GM21367 (cell line): Measurements from ENCODE around the gene SLC5A2.
"Not testable (repeated sequence)": the region's sequence is repeated elsewhere in the genome, so short reads cannot be mapped to it uniquely, and the experiment has no call there.

Source experiments
- ATAC-seq: cut with Tn5 transposase; IDR thresholded peaks from one replicate; pipeline ENCODE4 v1.9.1; 2021; ENCODE audit not compliant: unreplicated experiment

SLC5A2 gene

GRCh38 chr16:31491778-31492418 is 9.0 kb downstream of the SLC5A2 start:
- ATAC-seq, result no peak

- ATAC-seq, result no peak
Observed at GRCh38 chr16:31493506-31494125, 10.7 kb downstream of the SLC5A2 start.

GRCh38 chr16:31496670-31497069 is 13.7 kb downstream of the SLC5A2 start:
- ATAC-seq, result no peak

GRCh38 chr16:31498493-31498892 is 15.6 kb downstream of the SLC5A2 start:
- no peak for ATAC-seq

GRCh38 chr16:31499928-31500327 is 17.0 kb downstream of the SLC5A2 start:
- ATAC-seq, result no peak

- ATAC-seq, result no peak
Observed at GRCh38 chr16:31501226-31501965, 18.5 kb downstream of the SLC5A2 start.

- no peak for ATAC-seq
Observed at GRCh38 chr16:31501966-31502348, 19.0 kb downstream of the SLC5A2 start.

GRCh38 chr16:31502981-31503380 is 20.1 kb downstream of the SLC5A2 start:
- no peak for ATAC-seq

- ATAC-seq, result not testable (repeated sequence)
Observed at GRCh38 chr16:31503555-31503954, 20.6 kb downstream of the SLC5A2 start.

GRCh38 chr16:31504159-31504558 is 21.2 kb downstream of the SLC5A2 start:
- ATAC-seq, result no peak

GRCh38 chr16:31505483-31505882 is 22.6 kb downstream of the SLC5A2 start:
- ATAC-seq, result no peak

GRCh38 chr16:31507617-31507928 is 24.6 kb downstream of the SLC5A2 start:
- ATAC-seq, result no peak

- peak; percentile 84 for ATAC-seq
Observed at GRCh38 chr16:31507929-31508705, 25.2 kb downstream of the SLC5A2 start, which contains the start of gene RUSF1. Gene RUSF1 (minus strand): TSS chr16:31508391. CDS start chr16:31508373, 18 bp downstream.

GRCh38 chr16:31508706-31509195 is 25.8 kb downstream of the SLC5A2 start:
- ATAC-seq, result no peak

GRCh38 chr16:31513126-31513525 is 30.2 kb downstream of the SLC5A2 start:
- no peak for ATAC-seq

- ATAC-seq, result no peak
Observed at GRCh38 chr16:31513884-31514283, 31.0 kb downstream of the SLC5A2 start.

GRCh38 chr16:31517800-31518402 is 35.0 kb downstream of the SLC5A2 start:
- ATAC-seq, result no peak

GRCh38 chr16:31519759-31520431 is 37.0 kb downstream of the SLC5A2 start:
- no peak for ATAC-seq

GRCh38 chr16:31521368-31521767 is 38.4 kb downstream of the SLC5A2 start:
- ATAC-seq, result no peak

- ATAC-seq, result no peak
Observed at GRCh38 chr16:31522071-31522470, 39.1 kb downstream of the SLC5A2 start.
